Fibroblast of skin of left quadriceps (primary cell): ENCODE data around the gene JKAMP.
A peak's percentile ranks its signal among the peaks of the same experiment; 100 is the strongest.
"Not testable (repeated sequence)": the region's sequence is repeated elsewhere in the genome, so short reads cannot be mapped to it uniquely, and the experiment has no call there.

Source experiments
- DNase-seq, 2 experiments: peaks; one replicate each; pipeline ENCODE4 v3.0.0-alpha.2; 2013; ENCODE audit warnings: low read depth in 2 of 2

The JKAMP gene, protein sequence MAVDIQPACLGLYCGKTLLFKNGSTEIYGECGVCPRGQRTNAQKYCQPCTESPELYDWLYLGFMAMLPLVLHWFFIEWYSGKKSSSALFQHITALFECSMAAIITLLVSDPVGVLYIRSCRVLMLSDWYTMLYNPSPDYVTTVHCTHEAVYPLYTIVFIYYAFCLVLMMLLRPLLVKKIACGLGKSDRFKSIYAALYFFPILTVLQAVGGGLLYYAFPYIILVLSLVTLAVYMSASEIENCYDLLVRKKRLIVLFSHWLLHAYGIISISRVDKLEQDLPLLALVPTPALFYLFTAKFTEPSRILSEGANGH

DNA sequence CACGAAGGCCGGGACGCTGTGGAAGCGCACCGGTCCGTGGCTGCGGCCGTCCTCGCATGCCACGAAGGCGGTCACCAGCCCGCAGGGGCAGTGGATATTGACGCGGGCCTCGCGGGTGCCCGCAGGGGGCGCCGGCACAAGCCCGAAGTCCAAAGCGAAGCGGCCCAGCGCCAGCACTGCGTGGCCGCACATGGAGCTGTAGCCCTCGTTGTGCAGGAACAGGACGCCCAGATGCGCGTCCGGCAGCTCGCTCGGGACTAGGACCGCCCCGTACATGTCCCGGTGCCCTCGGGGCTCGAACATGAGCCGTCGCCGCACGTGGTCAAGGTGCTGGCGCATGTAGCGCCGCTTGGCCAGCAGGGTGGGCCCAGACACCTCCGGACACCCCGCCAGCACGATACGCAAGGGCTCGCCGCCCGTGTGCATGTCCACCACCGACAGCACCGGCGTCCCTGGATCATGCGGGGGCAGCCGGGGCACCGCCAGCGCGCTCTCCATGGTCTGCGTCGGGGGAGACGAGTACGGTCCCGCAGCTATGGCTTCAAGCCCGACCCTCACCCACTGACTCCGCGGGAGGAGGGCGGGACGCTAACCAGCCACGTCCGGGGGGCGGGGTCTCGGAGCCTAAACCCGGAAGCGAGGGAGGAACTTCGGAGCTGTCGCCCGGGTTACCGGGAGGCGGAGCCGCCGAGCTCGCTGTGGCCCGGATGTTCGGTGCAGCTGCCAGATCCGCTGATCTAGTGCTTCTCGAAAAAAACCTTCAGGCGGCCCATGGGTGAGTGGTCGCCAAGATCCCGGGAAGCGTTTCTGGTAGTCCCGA is at the start of gene JKAMP, which contains the start of gene L3HYPDH:
JKAMP (plus strand) TSS at position 699 of the 820 bp plus-strand sequence; CDS start at position 772, 73 bp downstream.
L3HYPDH (minus strand) TSS at position 590 of the 820 bp plus-strand sequence; CDS start at position 498, 92 bp downstream.
- DNase-seq: peak; percentile 90

DNA sequence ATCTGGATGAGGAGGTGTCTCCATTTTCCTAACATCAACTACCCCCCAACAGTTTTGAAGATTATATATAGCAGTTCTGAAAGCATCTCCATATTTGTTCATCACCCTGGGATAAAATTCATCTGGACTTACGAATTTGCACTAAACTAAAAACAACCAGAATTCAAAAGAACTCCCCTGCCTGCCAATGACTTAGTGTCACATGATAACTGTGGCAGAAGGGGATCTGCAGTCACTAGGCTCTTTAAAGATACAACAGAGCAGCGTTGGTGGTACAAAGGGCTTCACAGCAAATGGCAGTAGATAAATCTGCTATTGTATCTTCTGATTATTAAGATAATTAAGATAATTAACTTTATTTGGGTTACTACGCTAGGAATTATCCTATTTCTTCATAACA is 49.2 kb upstream of the JKAMP start:
- DNase-seq: no peak

DNA sequence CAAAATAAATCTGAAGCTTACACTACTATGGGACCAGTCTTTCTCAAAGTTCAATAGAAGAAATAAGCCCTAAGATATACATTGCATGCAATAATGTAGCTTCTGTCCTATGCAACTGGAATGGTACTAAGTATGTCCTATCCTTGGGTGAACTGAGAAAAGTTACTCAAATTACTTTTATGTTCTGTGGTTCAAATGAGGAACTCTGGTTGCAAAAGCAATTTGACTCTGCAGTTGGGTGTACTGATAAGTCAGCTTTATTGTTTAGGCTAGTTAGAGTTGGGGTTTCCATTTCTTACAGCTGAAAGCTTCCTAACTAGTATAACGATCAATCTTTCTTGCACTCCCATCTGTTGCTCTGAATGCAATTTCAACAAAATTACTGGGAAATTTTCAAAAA is 48.3 kb upstream of the JKAMP start:
- DNase-seq: no peak

DNA sequence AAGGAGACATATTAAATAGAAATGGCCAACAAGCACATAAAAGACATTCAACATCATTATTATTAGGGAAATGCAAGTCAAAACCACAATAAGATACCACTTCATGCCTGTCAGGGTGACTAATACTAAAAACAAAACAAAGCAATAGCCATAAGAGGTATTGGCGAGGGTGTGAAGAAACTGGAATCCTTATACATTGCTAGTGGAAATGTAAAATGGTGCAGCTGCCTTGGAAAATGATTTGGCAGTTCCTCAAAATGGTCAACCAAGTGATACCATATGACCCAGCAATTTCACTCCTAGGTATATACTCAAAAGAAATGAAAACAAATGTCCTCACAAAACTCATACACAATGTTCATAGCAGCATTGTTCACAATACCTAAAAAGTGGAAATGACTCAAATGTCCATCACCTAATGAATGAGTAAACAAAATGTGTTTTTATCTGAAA is 46.1 kb upstream of the JKAMP start:
- peak; percentile 69 to 78 for DNase-seq

DNA sequence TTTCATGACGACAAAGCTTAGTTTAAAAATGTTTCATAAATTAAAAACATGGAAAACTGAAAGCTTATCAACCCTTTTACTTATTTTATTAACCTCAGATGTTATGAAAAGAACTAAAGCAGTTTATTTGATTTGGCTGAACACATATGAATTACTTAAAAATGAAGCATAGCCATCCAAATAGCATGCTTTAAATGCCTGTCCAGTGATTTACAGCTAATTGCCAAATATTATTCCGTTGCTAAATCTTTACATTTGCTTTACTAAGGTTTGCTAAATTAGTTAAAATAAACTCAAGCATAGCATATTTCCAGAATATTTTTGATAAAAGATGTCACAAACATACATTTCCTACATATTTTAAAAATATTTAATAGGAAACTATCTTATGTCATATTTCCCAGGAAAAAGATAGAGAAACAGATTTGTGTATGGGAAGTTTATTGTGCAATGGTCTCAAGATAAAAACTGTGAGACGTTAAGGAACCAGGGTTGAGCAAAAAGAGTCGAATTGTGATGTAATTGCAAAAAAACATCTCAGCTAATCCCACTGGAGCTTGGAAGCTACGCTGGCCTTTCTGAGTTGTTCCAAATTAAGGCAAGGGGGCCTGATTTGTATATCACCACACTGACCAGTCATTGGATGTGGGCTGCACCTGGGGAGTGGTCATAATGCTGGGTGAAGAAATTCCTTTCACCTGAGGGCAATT is 44.9 kb upstream of the JKAMP start:
- peak; percentile 47 to 57 for DNase-seq

DNA sequence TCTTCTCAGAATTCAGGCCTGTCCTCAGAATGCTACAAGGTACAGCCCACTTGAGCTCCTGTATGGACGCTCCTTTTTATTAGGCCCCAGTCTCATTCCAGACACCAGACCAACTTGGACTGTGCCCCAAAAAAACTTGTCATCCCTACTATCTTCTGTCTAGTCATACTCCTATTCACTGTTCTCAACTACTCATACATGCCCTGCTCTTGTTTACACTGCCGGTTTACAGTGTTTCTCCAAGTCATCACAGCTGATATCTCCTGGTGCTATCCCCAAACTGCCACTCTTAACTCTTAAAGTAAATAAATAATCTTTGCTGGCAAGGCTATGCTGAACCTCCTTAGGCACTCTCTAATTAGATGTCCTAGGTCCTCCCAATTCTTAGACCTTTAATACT is 35.6 kb upstream of the JKAMP start:
- not testable (repeated sequence) for DNase-seq

DNA sequence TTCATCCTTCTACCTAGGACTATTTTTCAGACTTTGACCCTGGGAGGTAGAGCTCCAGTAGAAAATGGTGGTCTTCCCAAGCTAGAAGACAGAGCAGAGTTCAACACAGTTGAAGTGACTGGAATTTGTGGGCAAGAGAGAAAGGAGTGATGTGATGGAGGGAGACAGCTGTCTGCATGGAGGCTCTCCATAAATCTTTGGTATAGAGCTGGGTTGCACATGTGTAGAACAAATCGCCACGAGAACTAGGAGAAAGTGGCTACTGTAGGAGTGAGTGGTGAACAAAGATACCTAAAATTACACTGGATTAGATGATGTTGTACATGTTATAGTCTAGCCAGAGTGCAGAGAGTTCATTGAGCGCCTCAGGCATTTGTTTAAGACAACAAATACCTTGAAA is 33.6 kb upstream of the JKAMP start:
- no peak for DNase-seq

DNA sequence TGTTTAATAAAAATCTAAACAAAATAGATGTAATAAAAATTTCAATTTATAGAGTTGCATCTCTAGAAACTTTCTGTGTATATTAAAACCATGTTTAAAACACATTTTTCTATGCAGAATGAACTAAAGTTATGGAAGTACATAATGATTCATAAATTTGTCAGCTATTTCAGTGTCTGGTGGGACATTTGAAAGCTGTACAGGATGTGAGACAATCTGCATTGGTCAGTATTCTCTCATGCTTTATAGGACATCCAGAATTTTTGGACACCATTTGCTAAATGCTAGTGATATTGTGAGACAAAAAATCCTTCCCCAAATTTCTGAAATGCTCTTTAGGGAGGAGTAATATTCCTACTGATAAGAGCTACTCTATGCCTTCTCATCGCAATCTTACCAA is 32.5 kb upstream of the JKAMP start:
- no peak for DNase-seq

DNA sequence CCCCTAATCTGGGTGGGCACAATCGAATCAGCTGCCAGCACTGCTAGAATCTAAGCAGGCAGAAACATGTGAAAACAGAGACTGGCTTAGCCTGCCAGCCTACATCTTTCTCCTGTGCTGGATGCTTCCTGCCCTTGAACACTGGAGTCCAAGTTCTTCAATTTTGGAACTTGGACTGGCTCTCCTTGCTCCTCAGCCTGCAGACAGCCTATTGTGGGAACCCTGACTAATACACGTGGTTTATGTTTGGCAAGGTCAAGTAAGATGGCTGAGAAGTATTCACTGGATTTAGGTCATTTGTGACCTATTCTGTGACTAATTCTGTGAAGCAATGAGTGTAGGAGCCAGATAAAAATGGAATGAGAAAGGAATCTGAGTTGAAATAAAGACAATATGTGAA is 30.2 kb upstream of the JKAMP start:
- peak; percentile 85 to 87 for DNase-seq

DNA sequence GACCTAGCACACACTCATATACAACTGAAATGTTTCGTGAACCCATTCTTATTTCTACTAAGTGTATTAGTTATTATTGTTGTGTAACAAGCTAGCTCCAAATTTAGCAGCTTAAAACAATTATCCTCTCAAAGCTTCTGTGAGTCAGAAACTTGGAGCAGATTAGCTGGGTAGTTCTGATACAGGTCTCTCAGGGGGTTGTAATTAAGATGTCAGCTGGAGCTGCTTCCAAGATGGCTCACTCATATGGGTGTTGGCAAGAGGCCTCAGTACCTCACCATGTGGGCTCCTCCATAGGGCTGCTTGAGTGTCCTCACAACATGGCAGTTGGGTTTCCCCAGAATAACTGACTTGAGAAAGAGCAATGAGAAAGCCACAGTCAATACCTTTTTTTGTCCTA is 28.9 kb upstream of the JKAMP start:
- peak; percentile 64 to 70 for DNase-seq

DNA sequence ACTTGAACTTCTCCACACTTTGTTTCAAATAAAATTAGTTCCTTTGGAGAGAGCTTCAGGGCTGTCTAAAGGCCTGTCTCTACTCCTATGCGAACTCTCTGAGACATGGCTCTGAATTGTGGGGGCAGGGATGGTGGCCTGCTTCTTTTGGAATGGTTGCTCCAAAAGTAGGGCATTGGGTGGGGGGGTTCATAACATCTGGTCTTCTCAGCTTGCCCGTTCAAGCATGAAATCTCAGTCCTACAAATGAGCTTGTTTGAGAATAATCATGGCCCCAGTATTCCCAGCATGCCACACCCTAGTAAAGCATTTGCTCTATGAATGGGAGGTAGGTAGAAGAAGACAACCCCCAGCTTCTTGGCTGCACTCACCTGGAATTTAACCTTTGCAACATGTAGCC is 25.8 kb upstream of the JKAMP start:
- DNase-seq: no peak

DNA sequence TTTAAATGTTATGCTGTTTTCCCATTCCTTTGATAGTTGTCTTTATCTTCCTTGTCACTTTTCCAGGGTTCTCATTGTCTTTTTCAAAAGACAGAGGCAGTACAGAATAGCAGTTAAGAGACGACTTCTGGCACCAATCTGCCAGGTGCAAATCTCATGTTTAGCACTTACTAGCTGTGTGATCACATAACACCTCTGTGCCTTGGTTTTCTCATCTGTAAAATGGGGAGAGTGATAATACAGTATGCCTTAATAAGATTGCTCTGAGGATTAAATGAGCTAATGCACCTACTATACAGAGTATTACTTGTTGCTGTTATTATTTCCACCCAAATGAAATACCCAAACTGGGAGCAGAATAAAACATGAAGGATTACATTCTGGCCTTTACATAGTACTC is 23.9 kb upstream of the JKAMP start:
- DNase-seq: no peak

DNA sequence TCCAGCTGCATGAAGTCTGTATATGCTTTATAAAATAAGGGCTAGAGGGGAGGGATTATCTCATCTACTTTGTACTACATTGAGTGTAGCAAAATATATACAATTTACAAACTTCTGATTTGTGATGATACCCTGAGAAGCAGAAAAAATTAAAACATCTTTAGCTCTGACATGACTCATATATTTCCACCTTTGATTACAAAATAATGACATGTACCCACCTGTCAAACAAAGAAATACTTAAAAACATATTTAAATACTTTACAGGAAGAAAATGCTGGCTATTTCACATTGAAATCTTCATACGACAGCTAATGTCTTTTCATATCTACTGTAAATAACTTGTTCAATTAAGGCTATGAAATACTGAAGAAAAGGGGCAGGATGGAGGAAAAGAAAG is 22.4 kb upstream of the JKAMP start:
- DNase-seq: no peak

DNA sequence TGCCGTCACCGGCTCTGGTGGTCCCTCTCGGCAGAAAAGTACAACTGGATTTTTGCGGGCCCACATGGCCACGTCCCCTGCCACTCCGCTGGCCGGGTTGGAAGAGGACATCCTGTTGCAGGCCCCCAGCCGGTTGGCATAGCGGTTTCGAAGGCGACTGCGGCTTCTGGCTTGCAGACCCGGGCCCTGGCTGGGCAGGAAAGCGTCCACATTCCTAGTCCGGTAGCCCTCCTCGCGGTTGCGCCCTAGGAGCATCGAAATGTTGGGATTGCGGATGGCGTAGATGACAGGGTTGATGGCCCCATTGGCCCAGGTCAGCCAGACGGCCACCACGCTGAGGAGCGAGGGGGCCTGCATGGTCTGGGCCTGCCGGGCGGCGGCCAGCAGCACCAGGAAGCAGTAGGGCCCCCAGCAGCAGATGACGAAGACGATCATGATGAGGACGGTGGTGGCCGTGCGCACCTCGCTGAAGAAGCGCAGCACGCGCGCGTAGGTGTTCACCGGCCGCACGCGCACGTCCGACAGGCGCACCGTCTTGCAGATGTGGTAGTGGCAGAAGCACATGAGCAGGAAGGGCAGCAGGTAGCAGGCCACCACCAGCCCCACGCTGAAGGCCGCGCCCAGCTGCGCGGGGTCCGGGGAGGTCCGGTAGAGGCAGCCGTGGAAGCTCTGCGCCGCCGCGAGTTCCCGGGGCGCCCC is 20.4 kb upstream of the JKAMP start:
- no peak for DNase-seq

DNA sequence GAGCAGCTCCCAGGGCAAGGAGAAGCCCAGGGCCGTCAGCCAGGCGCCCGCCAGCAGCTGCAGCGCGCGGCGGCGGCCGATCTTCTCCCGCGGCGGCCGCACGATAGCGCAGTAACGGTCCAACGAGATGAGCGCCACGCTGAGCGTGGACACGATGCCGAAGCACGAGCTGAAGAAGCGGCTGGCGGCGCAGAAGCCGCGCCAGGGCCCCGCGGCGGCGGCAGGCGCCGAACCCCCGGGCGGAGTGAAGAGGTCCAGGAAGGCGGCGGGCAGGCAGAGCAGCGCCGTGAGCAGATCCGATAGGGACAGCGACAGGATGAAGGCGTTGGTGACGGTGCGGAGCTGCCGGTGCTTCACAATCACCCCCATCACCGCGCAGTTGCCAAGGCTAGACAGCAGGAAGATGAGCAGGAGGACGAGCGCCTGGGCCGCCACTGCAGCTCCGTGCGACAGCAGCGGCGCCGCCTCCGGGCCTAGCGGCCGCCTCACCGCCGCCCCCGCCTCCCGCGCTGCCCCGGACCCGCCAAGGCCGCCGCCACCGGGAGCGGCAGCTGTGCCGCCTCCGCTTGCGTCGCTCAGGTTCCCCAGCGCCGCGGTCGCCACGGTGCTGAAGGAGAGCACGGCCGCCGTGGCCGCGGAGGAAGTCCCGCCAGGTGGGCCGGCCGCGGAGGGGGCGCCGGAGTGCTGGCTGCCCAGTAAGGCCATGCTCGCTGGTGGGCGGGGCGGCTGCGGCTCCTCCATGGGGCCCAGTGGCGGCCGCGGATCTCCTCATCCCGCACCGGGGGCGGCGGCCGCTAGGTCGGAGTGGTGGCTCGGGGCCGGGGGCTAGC is 19.6 kb upstream of the JKAMP start:
- no peak for DNase-seq

DNA sequence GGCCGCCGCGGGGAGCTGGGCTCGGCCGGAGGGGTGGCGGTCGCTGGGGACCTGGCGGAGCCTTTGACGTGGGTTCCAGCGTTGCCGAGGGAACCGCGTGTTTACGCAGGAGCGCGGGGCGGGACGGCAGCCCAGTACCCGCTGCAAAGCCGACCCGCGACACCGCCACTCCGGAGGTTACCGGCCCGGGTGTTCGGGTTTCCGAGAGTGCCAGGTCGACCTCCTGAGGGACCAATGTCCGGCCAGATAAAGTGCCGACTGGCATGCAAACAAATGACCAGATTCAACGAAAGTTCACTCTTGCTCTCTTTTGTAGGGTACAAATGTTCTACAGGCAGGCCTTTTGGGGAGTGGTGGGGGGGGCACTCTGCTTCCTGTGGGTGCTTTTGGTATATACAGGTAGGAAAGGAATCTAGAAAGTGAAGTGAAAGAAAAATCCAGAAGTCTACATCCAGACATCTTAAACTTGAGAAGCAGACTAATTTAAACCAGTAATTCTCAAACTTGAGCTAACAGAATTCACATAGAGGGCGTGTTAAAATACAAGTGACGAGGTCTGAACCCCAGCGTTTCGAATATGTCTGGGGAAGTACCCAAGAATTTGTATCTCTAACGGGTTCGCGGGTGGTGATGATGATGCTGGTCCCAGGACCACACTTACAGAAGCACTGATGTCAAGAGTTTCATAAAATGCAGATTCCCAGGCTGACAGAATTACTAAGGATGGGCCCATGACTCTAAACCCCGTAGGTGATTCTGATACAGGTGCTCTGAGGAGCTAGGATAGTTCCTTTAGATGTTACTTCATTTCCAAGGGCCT is 18.8 kb upstream of the JKAMP start, which contains the start of gene GPR135:
GPR135 (minus strand) TSS at position 65 of the 820 bp plus-strand sequence. CDS start 154 bp downstream, outside the sequence.
- no peak for DNase-seq

DNA sequence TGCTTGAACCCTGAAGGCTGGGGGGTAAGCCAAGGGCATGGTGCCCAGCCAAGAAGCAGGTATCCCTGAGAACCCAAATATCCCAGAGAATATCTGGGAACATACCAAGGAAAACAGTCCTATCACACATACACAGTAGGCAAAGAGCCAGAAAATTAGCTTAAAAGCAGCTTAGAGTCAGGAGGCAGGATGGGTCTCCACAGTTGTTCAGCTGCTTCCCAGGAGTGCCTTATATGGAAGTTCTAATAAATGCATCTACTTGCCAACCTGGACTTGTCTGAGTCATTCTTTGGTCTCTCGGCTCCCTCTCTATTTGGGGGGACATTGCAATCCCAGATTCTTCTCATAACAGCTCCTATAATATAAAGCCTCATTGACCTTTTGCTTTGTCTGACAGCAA is 10.1 kb upstream of the JKAMP start:
- DNase-seq: peak; percentile 58 to 67

DNA sequence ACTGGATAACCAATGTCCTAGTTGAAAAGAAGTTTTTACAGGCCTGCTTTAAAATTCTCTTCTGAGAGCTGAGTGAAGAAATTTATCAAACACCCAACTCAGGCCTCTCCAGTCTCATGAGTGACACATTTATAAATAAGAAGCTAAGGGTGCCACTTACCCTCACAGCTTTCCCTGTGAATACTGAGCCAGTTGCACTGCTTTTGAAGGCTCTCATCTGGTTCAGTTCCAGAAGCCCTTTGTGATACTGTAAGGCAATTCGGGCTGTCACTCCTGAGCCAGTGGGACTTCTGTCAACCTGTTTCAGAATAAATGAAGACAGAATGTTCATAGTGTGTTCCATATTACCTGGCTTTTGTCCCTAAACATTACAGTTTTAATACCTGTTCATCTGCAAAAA is 8.6 kb upstream of the JKAMP start:
- DNase-seq: no peak

DNA sequence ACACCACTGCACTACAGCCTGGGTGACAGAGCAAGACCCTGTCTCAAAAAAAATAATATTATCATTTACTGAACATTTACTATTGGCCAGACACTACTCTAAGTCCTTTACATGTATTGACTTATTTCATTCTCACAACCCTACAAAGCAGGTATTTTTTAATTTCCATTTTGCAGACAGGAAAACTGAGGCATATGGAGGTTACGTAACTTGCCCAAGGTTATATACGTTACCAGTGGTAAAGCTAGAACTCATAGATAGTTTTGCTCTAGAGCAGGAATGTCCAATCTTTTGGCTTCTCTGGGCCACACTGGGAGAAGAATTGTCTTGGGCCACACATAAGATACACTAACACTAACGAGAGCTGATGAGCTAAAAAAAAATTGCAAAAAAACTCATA is 5.8 kb upstream of the JKAMP start:
- no peak for DNase-seq

DNA sequence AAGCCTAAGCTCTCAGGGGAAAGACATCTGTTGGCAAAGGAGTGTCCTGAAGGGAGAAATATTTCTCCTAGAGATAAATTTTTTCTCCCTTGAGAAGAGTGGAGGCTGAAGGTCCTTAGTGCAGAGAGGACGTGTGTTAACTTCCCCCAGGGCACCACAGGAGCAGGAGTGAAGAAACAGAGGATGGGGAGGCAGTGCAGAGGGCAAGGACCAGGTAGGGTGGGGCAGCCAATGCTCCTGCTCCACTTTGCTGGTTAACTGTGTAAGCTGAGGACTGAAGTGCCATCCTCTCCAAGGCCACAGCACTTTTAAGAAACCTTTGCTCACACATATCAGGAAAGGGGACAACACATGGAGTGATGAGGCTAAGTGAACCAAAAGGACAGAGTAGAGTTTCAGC is 4.2 kb upstream of the JKAMP start:
- no peak for DNase-seq
